ENCODE data around the gene PTGDS. TPM values are rescaled to one million over a fixed set of nuclear protein-coding genes. Genes with fewer than 3 reads are reported as not detected.

Gene PTGDS
- total RNA-seq, 2 experiments from 2014 or later = 40.6 to 41.0 TPM

DNA sequence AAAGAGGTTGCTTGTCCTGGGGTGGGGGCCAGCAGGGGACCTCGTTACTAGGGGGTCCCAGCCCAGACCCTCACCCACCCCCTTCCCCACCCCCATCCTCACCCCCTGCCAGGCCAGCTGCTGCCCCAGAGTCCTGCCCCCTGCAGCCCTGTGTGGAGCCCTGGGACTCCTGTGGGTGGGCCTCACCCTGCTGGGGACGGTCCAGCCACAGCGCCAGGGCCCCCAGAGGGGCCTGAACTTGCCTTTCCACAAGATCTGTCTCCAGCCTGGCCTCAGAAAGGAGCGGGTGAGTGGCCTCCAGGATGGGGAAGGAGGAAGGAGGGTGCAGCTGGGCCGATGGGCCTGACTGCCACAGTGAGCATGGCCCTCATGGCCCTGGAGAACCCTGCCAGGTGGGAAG, 7.5 kb upstream of the PTGDS start:
- no peak overlapping the region for H3K27ac Mint-ChIP-seq
- TF ChIP-seq, protein P1, sequence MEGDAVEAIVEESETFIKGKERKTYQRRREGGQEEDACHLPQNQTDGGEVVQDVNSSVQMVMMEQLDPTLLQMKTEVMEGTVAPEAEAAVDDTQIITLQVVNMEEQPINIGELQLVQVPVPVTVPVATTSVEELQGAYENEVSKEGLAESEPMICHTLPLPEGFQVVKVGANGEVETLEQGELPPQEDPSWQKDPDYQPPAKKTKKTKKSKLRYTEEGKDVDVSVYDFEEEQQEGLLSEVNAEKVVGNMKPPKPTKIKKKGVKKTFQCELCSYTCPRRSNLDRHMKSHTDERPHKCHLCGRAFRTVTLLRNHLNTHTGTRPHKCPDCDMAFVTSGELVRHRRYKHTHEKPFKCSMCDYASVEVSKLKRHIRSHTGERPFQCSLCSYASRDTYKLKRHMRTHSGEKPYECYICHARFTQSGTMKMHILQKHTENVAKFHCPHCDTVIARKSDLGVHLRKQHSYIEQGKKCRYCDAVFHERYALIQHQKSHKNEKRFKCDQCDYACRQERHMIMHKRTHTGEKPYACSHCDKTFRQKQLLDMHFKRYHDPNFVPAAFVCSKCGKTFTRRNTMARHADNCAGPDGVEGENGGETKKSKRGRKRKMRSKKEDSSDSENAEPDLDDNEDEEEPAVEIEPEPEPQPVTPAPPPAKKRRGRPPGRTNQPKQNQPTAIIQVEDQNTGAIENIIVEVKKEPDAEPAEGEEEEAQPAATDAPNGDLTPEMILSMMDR (IDR thresholded peaks at IDR 0.05) = no peak
- Histone ChIP-seq H3K4me1 (ENCODE audit: insufficient read depth, low read length) (peaks cover 42% of the 10 kb centered on the region), H3K27me3 (ENCODE audit: control insufficient read depth in 1 of 2, insufficient read depth in 2 of 2, low read length in 2 of 2) (no peaks in the 10 kb centered on the region), H3K4me3 (ENCODE audit: low read length) (no peak overlapping the region), H3K36me3 (ENCODE audit: insufficient read depth, low read length) (no peaks in the 10 kb centered on the region), H3K27ac (ENCODE audit: low read depth in 1 of 2, low read length in 2 of 2) (no peak overlapping the region), H3K9me3 (ENCODE audit: control insufficient read depth in 1 of 2, insufficient read depth in 1 of 2, low read length in 2 of 2) (no peaks in the 10 kb centered on the region)
- intact Hi-C loops (cut with DNase I, micrococcal nuclease) = no loop called here
- no peaks in the 10 kb centered on the region for H3K9me3 Mint-ChIP-seq
- no peaks in the 10 kb centered on the region for H3K36me3 Mint-ChIP-seq (ENCODE audit: low read depth)
- H3K4me1 Mint-ChIP-seq (ENCODE audit: low read depth) = peaks cover 14% of the 10 kb centered on the region
- no peak for DNase-seq
- POLR2A ChIA-PET = no interaction called here
- no peak overlapping the region for H3K4me3 Mint-ChIP-seq
- CTCF ChIA-PET = no interaction called here
- no peak for ATAC-seq (ENCODE audit: poor library complexity)
- H3K27me3 Mint-ChIP-seq = no peaks in the 10 kb centered on the region

DNA sequence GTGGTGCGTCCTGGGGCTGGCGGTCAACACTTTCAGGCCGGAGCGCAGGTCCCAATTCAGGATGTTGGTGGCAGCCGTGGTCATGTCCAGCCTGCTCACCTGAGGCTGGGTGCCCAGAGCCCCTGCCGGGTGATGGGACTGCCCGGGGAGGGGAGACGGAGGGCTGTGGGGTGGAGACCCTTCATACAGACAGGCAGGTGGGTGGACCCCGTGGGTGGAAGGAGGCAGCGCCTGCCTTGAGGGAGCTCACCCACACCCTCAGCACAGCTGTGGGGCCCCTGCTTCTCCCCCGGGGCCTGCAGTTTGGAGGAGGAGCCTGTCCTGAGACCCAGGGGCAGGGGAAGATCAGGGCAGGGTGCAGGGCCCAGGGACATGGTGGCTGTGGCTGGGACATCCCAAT, 6.9 kb upstream of the PTGDS start:
- H3K27ac Mint-ChIP-seq = no peak overlapping the region
- TF ChIP-seq, protein P1 (IDR thresholded peaks at IDR 0.05) = no peak
- no peaks in the 10 kb centered on the region for H3K27me3 Mint-ChIP-seq
- intact Hi-C loops (cut with DNase I, micrococcal nuclease) = no loop called here
- DNase-seq = no peak
- no peak overlapping the region for H3K4me3 Mint-ChIP-seq
- Histone ChIP-seq H3K27me3 (ENCODE audit: control insufficient read depth in 1 of 2, insufficient read depth in 2 of 2, low read length in 2 of 2) (no peaks in the 10 kb centered on the region), H3K4me3 (ENCODE audit: low read length) (no peak overlapping the region), H3K9me3 (ENCODE audit: control insufficient read depth in 1 of 2, insufficient read depth in 1 of 2, low read length in 2 of 2) (no peaks in the 10 kb centered on the region), H3K4me1 (ENCODE audit: insufficient read depth, low read length) (peaks cover 42% of the 10 kb centered on the region), H3K27ac (ENCODE audit: low read depth in 1 of 2, low read length in 2 of 2) (no peak overlapping the region), H3K36me3 (ENCODE audit: insufficient read depth, low read length) (no peaks in the 10 kb centered on the region)
- CTCF ChIA-PET = no interaction called here
- no peaks in the 10 kb centered on the region for H3K9me3 Mint-ChIP-seq
- ATAC-seq (ENCODE audit: poor library complexity) = no peak
- POLR2A ChIA-PET = no interaction called here
- no peaks in the 10 kb centered on the region for H3K36me3 Mint-ChIP-seq (ENCODE audit: low read depth)
- peaks cover 18% of the 10 kb centered on the region for H3K4me1 Mint-ChIP-seq (ENCODE audit: low read depth)

DNA sequence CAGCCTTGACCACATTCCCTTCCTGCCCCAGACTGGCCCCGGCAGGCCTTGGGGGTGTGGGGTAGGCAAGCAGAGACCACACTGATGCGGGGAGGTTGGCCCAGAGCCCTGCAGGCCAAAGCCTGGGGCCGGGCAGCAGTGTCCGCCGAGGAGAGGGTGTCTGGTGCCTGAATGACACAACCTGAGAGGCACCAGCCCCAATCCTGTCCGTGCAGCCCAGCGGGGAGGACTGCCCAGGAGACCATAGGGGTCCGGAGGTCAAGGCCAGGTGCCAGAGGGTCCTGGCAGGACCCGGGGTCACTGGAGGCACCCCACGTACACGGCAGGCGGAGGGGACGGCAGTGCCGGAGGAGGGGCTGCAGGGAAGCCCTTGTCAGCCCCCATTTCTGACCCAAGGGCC, 5.6 kb upstream of the PTGDS start:
- TF ChIP-seq, protein P1 (IDR thresholded peaks at IDR 0.05) = no peak
- Histone ChIP-seq H3K4me1 (ENCODE audit: insufficient read depth, low read length) (peaks cover 43% of the 10 kb centered on the region), H3K27ac (ENCODE audit: low read depth in 1 of 2, low read length in 2 of 2) (no peak overlapping the region), H3K27me3 (ENCODE audit: control insufficient read depth in 1 of 2, insufficient read depth in 2 of 2, low read length in 2 of 2) (no peaks in the 10 kb centered on the region), H3K36me3 (ENCODE audit: insufficient read depth, low read length) (no peaks in the 10 kb centered on the region), H3K4me3 (ENCODE audit: low read length) (no peak overlapping the region), H3K9me3 (ENCODE audit: control insufficient read depth in 1 of 2, insufficient read depth in 1 of 2, low read length in 2 of 2) (no peaks in the 10 kb centered on the region)
- no peaks in the 10 kb centered on the region for H3K36me3 Mint-ChIP-seq (ENCODE audit: low read depth)
- ATAC-seq (ENCODE audit: poor library complexity) = no peak
- no peaks in the 10 kb centered on the region for H3K9me3 Mint-ChIP-seq
- no peak for DNase-seq
- H3K4me1 Mint-ChIP-seq (ENCODE audit: low read depth) = peaks cover 20% of the 10 kb centered on the region
- intact Hi-C loops (cut with DNase I, micrococcal nuclease) = no loop called here
- H3K27ac Mint-ChIP-seq = no peak overlapping the region
- POLR2A ChIA-PET = no interaction called here
- CTCF ChIA-PET = no interaction called here
- H3K4me3 Mint-ChIP-seq = no peak overlapping the region
- H3K27me3 Mint-ChIP-seq = no peaks in the 10 kb centered on the region

All from CD4-positive, alpha-beta T cell (primary cell).